ENCODE data around the gene TICAM2.

Gene TICAM2

GRCh38 chr5:115599924-115600323 is 2.4 kb downstream of the TICAM2 start:
- H2AFZ ChIP-seq (ENCODE audit: low read depth, low read length, severe bottlenecking) = no peak overlapping the region
- H3F3A ChIP-seq (ENCODE audit: insufficient read depth) = peaks cover 11% of the 10 kb centered on the region; the same call in 1 of the 2 replicates
- no peak overlapping the region for H3K9ac ChIP-seq (ENCODE audit: low read length)
- no peaks in the 10 kb centered on the region for H3K9me3 ChIP-seq (ENCODE audit: insufficient read depth, low read length)
- H3K79me2 ChIP-seq (ENCODE audit: insufficient read depth, low read length) = no peaks in the 10 kb centered on the region
- TF ChIP-seq CTCF (IDR thresholded peaks at IDR 0.05; ENCODE audit: insufficient read depth, low read length, poor library complexity, severe bottlenecking) (no peak), EZH2phosphoT487 (conservative IDR thresholded peaks at IDR 0.05; ENCODE audit: low read length) (no peak)
- no peaks in the 10 kb centered on the region for H3K36me3 ChIP-seq (ENCODE audit: low read length)
- no peaks in the 10 kb centered on the region for H4K20me1 ChIP-seq (ENCODE audit: low read depth, low read length)
- H3K4me2 ChIP-seq (ENCODE audit: low read depth, low read length, poor library complexity, severe bottlenecking) = no peak overlapping the region
- no peak overlapping the region for H3K4me3 ChIP-seq (ENCODE audit: insufficient read depth, low read length, poor library complexity, severe bottlenecking)
- no peaks in the 10 kb centered on the region for H3K9me2 ChIP-seq (replicated peaks; ENCODE audit: insufficient read depth, low read length)
- no peak overlapping the region for H3K27ac ChIP-seq (ENCODE audit: low read depth, low read length)
- no peaks in the 10 kb centered on the region for H3K27me3 ChIP-seq (ENCODE audit: low read length)

GRCh38 chr5:115599502-115599901 is 2.8 kb downstream of the TICAM2 start:
- Histone ChIP-seq H3K27me3 (ENCODE audit: low read length) (no peaks in the 10 kb centered on the region), H3K4me3 (ENCODE audit: insufficient read depth, low read length, poor library complexity, severe bottlenecking) (no peak overlapping the region), H3K27ac (ENCODE audit: low read depth, low read length) (no peak overlapping the region), H3K36me3 (ENCODE audit: low read length) (no peaks in the 10 kb centered on the region), H3F3A (ENCODE audit: insufficient read depth) (peaks cover 11% of the 10 kb centered on the region; the same call in 1 of the 2 replicates), H3K9me2 (replicated peaks; ENCODE audit: insufficient read depth, low read length) (no peaks in the 10 kb centered on the region), H2AFZ (ENCODE audit: low read depth, low read length, severe bottlenecking) (no peak overlapping the region), H3K79me2 (ENCODE audit: insufficient read depth, low read length) (no peaks in the 10 kb centered on the region), H3K4me2 (ENCODE audit: low read depth, low read length, poor library complexity, severe bottlenecking) (no peak overlapping the region), H3K9ac (ENCODE audit: low read length) (no peak overlapping the region), H3K9me3 (ENCODE audit: insufficient read depth, low read length) (no peaks in the 10 kb centered on the region), H4K20me1 (ENCODE audit: low read depth, low read length) (no peaks in the 10 kb centered on the region)
- TF ChIP-seq EZH2phosphoT487 (conservative IDR thresholded peaks at IDR 0.05; ENCODE audit: low read length) = no peak
- TF ChIP-seq CTCF (IDR thresholded peaks at IDR 0.05; ENCODE audit: insufficient read depth, low read length, poor library complexity, severe bottlenecking) = no peak

- H3K79me2 ChIP-seq (ENCODE audit: insufficient read depth, low read length) = no peaks in the 10 kb centered on the region
- no peak overlapping the region for H2AFZ ChIP-seq (ENCODE audit: low read depth, low read length, severe bottlenecking)
- no peak overlapping the region for H3K4me2 ChIP-seq (ENCODE audit: low read depth, low read length, poor library complexity, severe bottlenecking)
- no peaks in the 10 kb centered on the region for H3K9me2 ChIP-seq (replicated peaks; ENCODE audit: insufficient read depth, low read length)
- no peaks in the 10 kb centered on the region; the same call in 1 of the 2 replicates for H3F3A ChIP-seq (ENCODE audit: insufficient read depth)
- no peak overlapping the region for H3K9ac ChIP-seq (ENCODE audit: low read length)
- no peak overlapping the region for H3K27ac ChIP-seq (ENCODE audit: low read depth, low read length)
- H4K20me1 ChIP-seq (ENCODE audit: low read depth, low read length) = no peaks in the 10 kb centered on the region
- H3K36me3 ChIP-seq (ENCODE audit: low read length) = no peaks in the 10 kb centered on the region
- TF ChIP-seq CTCF (IDR thresholded peaks at IDR 0.05; ENCODE audit: insufficient read depth, low read length, poor library complexity, severe bottlenecking) (no peak), EZH2phosphoT487 (conservative IDR thresholded peaks at IDR 0.05; ENCODE audit: low read length) (no peak)
- H3K9me3 ChIP-seq (ENCODE audit: insufficient read depth, low read length) = no peaks in the 10 kb centered on the region
- no peak overlapping the region for H3K4me3 ChIP-seq (ENCODE audit: insufficient read depth, low read length, poor library complexity, severe bottlenecking)
- H3K27me3 ChIP-seq (ENCODE audit: low read length) = no peaks in the 10 kb centered on the region
Measured at GRCh38 chr5:115594128-115595047, 7.9 kb downstream of the TICAM2 start.
